GM23248 (cell line): ENCODE measurements around the gene PTTG2.

Experiments
- EZH2 ChIP-seq: fragments of 200-600 bp; sonication (generic); IDR thresholded peaks from 2 replicates; pipeline ENCODE4 v1.6.1; 2018; ENCODE audit warnings: antibody characterized with exemption, mild to moderate bottlenecking; ENCODE audit not compliant: insufficient read depth, poor library complexity, severe bottlenecking
- EZH2phosphoT487 ChIP-seq: fragments of 200-600 bp; sonication (generic); IDR thresholded peaks from 2 replicates; pipeline ENCODE4 v1.6.1; 2018; ENCODE audit warnings: antibody characterized with exemption, moderate library complexity, mild to moderate bottlenecking, low read depth; ENCODE audit not compliant: insufficient read depth

- TF ChIP-seq EZH2 (no peak), EZH2phosphoT487 (no peak)
Measured at GRCh38 chr4:37960098-37960497, at the start of gene PTTG2.
